ENCODE results near the gene CSRNP3.

DNA sequence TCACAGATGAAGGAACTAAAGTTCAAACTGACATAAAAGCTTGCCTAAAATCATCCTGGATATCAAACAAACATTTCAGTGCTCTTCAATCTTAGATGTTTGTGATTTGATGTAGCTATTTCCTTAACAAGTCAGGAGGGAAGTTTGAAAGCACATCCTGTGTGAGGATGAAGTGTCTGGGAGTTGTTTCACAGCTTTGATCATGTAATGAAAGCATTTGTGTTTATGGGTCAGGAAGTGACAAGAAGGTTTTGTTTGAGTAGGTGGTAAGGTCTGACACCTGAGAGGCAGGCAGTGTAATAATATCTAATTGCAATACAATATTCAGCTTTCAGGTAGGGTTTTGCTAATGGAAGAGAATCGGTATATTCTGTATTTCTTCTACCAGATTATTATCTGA is 26.0 kb upstream of the CSRNP3 start:
- TF ChIP-seq ZNF596 (tag by site-specific recombination; IDR thresholded peaks at IDR 0.05) = no peak
- TF ChIP-seq ZNF560 (tag by site-specific recombination; IDR thresholded peaks at IDR 0.05; ENCODE audit: borderline replicate concordance) = no peak
- TF ChIP-seq ZNF76 (tag by site-specific recombination; IDR thresholded peaks at IDR 0.05; ENCODE audit: borderline replicate concordance, low read depth) = no peak
- no peak for TF ChIP-seq ZBTB21 (tag by site-specific recombination; IDR thresholded peaks at IDR 0.05)
- TF ChIP-seq, protein P1, sequence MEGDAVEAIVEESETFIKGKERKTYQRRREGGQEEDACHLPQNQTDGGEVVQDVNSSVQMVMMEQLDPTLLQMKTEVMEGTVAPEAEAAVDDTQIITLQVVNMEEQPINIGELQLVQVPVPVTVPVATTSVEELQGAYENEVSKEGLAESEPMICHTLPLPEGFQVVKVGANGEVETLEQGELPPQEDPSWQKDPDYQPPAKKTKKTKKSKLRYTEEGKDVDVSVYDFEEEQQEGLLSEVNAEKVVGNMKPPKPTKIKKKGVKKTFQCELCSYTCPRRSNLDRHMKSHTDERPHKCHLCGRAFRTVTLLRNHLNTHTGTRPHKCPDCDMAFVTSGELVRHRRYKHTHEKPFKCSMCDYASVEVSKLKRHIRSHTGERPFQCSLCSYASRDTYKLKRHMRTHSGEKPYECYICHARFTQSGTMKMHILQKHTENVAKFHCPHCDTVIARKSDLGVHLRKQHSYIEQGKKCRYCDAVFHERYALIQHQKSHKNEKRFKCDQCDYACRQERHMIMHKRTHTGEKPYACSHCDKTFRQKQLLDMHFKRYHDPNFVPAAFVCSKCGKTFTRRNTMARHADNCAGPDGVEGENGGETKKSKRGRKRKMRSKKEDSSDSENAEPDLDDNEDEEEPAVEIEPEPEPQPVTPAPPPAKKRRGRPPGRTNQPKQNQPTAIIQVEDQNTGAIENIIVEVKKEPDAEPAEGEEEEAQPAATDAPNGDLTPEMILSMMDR (tag by site-specific recombination; IDR thresholded peaks at IDR 0.05) = no peak
